ENCODE measurements around the gene NDST3. TPM values are rescaled to one million over a fixed set of nuclear protein-coding genes. Genes with fewer than 3 reads are reported as not detected.

The NDST3 gene
- total RNA-seq, 1 donor from 2014 or later = 0.09 TPM

DNA sequence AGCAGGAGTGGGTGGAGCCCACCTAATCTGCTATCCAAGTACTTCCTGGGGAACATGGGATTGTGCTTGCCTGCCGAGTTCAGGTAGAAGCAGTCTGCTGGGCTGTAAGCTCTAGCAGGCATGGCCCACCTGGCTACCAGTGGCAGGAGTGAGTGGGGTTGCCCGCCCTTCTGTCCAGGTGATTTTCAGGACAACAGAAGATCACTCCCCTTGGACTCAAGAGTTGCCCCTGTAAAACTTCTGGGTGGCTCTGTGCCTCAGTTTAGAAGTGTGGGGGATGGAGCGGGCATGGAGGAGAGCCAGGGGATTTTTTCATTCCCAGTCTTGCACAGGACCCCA lies 43.5 kb downstream of the NDST3 start:
- intact Hi-C loops (cut with micrococcal nuclease) = loop anchor here (1.0 to 2.0 kb wide), 2 partner anchors 147 to 193 kb away; no protein-coding TSS in a partner anchor

DNA sequence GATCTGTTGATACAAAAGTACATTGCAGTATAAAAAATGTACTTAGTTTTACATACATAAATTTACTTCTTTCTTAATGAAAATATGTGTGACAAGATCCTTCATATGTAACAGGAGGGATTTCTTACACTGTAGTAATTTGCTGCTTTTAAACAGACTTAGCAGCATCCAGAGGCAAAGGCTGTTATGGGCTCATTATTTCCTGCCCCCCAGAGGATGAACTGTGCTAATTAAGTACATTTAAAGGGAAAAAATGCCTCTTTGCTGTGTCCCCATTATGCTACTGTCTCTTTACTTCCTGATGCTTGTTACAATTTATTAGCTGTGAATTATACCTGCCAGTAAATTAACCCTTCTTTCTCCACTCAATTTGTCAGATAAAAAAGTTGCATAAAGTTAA lies 47.1 kb downstream of the NDST3 start:
- intact Hi-C loops (cut with micrococcal nuclease) = no loop called here

DNA sequence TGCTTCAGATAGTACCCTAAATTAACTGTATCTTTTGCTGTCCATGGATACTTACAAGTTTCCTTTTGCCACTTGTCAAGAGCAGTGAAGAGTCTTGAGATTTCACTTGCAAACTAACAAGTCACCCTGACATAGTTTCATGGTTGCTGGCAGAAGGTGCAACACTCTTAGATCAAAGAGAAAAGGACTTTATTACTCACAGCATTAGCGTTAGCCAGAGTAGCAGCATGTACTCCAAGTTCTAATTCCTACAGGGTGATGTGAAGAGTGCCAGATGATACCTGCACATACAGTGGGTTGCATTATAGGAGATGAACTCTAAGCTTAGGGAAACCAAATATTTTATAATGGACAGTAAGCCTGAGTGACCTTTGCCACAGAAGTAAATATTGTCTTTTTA lies 47.9 kb downstream of the NDST3 start:
- intact Hi-C loops (cut with micrococcal nuclease) = no loop called here

DNA sequence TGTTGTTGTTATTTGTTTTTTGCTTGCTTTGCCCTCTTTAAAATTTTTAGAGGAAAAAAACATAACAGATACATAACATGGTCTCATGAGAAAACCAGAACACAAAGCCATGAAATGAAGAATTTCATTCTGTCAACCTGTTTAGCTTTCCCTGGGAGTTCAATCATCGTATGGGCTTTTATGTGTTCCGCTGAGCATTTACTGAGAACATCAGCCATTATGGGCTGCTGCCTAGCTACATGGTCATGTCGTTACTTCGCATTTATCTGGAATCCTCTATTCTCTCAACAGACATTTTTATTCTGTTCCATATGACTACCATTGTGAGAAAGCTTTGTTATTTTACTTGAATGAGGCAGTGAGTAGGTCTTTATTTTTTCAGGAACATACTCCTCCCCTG lies 51.4 kb downstream of the NDST3 start:
- intact Hi-C loops (cut with micrococcal nuclease) = no loop called here

DNA sequence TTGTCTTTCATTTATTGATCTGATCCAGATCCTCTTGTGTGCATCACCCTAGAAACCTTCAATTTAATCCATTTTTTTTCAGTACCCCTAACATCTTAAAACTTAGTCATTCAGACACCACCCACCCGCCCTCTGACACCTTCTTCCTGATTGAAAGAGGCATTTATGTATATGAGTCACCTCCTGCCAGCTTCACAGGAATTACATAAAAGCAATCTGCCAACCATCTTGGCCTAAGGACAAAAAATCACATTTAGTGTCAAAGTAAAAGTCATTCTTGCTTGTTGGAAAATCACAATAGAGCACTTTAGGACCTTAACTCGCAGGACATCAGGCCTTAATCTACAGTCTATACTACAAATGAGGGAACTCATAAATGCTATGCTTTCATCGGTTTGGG lies 52.1 kb downstream of the NDST3 start:
- intact Hi-C loops (cut with micrococcal nuclease) = no loop called here

DNA sequence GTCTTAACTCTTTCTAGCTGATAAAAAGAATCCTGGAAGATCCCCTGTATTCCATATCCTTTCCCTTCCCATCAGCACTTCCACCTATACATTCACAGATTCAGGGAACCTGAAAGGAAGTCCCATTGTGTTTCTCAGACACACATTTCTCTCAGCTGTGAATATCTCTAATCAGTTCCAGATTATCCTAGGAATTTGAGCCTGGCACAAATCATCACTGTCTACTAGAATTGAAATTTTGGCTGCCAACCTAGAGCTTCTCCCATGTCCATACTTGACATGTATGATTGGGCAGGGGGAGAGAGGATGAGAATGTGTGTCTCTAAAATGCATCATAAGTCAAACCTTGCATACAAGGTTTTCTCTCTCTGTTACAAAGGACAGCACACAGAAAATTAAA lies 53.1 kb downstream of the NDST3 start:
- intact Hi-C loops (cut with micrococcal nuclease) = no loop called here

DNA sequence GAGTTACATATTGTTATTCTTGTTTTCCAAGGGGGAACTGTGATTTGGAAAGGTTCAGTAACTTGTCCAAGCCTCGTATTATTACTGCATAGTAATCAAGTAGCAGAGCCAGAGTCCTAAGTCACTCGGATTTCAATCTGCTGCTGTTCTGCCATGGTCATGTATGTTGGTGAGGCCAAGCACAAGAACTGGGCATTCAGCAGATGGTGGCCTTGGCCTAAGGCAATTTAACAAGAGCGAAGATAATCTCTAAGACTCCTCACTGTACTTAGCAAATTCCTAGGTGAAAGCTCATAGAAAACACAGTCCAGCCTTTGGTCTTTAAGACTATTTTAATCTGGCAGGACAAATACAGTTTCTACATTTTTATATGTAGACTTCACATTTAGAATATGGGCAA lies 64.8 kb downstream of the NDST3 start:
- intact Hi-C loops (cut with micrococcal nuclease) = no loop called here

DNA sequence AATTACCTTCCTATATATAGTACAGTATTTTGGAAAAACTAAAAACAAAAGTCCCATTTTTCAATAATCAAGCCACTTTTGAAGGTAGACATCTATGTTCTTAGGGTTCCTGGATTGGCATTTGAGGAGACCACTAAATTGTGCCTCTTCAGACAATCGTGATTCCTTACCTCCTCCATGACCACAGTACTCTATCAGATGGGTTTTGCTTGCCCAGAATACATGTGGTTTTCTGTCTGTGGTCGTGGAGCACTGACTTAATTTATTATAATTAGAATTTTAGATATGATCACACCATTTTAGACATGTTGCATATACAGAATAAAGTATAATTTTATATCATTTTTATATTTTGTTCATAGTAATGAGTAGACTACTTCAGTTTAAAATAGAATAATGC lies 67.9 kb downstream of the NDST3 start:
- intact Hi-C loops (cut with micrococcal nuclease) = no loop called here

DNA sequence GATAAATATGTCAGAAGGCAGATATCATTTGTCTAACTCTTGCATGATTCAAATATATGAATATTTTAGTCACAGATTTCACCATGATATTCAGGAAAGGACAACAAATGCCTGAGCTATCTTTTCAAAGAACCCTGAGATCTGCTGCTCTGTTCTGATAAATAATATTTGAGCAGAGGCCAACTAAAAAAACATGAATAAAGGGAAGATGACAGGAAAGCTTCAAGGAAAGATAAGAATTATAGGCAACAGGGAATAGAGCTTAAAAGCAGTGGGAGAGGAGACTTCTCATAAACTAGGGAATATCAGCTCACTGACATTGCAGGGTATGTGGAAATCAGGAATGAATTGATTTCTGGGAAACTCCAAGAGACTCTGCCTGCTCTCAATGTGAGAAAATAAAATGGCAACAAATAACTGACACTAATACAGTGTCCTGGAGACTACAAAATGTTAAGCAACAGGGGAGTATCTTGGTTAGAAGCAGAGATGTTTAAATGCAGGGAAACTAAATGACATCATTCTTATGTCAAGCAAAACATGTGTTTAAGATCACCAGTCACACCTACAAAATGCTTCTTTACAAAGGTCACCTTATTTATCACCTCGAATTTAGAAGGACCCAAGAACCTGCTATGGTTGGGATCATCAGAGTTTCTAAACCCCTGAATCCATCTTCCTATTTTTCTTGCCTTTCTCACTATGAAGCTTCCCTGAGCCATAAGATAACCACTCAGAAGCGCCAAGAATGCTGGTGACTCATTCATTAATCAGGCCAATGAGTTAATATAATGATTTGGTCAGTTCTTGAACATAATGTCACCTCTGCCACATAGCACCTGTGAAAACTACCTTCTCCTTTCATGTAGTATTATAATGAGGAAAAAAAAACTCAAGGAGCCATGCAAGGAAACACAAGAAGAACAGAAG lies 78.1 kb downstream of the NDST3 start:
- intact Hi-C loops (cut with micrococcal nuclease) = no loop called here

DNA sequence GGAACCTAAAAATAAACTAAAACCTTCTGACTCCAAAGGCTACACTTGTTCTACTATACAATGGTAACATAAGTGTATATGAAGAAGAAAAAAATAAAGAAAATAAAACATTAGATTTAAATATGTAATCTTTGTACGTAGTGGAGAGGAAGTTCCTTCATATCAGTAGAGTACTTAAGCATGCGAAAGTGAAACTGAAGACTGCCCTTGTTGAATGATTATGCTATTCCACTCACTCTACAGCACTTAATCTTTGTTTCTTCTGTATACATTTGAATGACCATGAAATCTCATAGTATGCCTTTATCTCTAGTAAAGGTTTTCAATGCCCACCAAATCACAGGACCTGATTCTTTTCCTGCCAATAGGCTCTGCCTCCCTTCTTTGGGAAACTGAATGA lies 78.9 kb downstream of the NDST3 start:
- intact Hi-C loops (cut with micrococcal nuclease) = no loop called here

DNA sequence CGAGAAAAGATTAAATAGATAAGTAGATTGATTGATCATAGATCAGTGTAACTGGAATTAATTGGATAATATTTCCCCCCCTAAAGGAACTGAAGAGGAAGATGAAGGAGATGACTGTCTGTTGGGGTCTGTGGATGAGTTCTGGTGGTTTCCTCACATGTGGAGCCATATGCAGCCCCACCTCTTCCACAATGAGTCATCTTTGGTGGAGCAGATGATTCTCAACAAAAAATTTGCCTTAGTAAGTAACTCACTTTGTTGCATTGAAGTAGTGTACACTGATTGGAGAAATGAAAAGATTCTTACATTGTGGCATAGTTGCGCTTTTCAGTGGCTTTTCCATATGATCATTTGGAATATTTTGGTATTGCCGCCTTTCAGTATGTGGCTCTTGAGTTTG lies 80.4 kb downstream of the NDST3 start:
- intact Hi-C loops (cut with micrococcal nuclease) = no loop called here

DNA sequence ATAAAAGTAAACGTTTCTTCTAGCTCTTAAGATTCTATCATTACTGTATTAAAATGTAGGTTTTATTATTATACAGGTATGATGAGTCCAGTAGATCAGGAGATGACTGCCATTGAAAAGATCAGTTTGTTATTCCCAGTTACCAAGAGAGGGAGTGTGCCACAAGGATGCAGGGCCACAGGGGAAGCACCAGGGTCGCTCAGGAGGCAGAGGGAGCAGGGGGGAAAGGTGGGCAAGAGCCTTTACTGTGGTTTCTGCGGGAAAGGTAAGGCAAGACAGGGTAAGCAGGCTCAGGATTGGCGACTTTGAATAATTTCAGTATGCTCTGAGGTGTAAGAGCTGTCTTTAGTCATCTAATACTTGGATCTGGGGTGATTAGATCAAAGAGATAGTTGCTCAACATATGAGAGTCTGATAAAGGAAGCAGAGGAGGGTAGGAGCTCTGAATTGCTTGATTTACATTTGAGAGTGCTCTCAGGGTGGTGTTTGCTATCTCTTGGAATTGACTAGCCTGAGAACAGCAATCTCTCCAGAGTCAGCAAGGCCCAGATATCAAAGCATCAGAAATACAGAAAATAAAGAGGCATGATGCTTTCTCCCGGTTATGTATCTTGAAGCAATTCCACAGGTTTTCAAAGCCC lies 86.0 kb downstream of the NDST3 start:
- intact Hi-C loops (cut with micrococcal nuclease) = no loop called here

DNA sequence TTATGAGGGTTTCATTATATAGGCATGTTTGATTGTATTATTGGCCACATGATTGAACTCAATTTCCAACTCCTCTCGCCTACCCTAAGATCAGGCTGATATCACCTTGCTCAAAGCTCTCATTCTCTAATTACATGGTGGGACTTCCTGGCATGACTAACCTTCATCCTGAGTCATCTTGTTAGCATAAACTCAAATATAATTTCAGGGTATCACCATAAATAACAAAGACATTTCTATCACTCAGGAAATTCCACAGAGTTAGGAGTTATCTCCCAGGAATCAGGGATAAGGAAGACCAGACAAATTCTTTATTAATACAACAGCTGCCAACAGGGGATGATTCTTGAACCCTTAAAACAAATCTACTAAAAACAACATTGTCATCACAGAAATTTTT lies 90.7 kb downstream of the NDST3 start:
- intact Hi-C loops (cut with micrococcal nuclease) = no loop called here

DNA sequence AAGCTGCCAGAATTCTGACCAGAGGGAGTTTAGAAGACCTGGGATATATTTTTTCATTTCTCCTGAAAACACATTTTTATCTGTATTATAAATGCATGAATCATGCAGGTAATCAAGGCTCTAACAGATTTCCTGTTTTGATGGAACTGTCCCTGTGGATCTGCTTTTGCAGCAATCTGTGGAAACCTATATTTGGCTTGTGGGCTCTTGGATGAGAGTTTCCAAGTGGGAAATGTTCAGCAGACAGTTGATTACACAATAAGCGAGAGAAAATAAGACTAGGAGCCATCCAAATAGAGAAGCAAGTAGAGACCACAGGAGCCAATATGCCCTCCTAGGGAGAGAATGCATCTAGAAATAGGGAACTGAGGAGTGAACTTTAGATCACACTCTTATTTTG lies 105.0 kb downstream of the NDST3 start:
- intact Hi-C loops (cut with micrococcal nuclease) = no loop called here

DNA sequence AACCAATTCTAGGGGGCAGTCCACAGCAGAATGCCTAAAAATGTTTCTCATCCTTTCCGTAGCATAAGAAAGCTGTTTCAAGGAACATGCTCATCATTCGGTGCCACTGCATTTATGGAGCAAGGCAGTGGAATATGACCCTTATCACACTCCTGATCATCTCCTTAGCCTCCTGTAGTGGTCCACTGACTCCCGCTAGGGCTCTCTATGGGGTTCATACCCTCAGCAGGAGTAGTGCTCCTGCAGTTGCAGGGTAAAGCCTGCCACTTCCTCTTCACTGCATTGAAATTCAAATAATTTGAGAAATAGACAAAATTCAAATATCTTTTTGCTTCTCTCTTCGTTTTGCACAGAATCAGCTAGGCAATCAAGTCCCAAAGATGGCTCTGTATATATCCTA lies 107.0 kb downstream of the NDST3 start:
- intact Hi-C loops (cut with micrococcal nuclease) = no loop called here

DNA sequence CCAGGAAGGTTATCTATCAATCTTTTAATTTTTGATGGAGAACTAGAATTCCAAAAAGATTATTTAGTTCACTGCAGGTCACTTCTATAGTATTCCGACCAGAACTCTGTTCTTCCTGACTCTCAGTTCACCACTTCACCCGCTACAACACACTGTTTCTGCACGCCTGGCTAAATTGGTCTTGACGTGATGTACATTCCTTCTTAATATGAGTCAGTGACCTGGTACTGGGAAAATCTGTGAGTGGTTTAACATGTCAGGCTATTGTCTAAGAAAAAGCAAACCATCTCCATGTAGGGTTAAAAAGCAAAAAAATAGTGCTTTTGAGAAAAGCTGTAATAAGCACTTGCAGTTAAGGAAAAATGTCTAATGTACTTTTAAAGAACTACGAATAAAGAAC lies 120.4 kb downstream of the NDST3 start:
- intact Hi-C loops (cut with micrococcal nuclease) = no loop called here

DNA sequence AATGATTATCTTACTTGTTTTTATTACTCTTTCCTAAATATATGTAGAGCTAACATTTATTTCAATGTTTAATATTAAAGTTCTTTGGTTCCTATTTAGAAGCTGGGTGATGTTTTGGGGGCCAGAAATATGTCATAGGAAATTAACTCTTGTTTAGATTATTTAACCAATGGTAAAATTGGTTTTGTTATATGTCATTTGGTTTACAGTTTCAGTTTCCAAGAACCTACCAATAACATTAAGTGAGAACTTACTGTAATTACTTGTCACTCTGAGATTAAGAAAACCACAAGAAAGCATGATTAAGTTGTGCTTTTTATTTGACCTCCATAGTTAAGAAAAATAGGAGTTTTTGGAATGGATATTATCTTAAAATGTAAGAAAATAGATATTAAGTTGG lies 121.2 kb downstream of the NDST3 start:
- intact Hi-C loops (cut with micrococcal nuclease) = no loop called here

DNA sequence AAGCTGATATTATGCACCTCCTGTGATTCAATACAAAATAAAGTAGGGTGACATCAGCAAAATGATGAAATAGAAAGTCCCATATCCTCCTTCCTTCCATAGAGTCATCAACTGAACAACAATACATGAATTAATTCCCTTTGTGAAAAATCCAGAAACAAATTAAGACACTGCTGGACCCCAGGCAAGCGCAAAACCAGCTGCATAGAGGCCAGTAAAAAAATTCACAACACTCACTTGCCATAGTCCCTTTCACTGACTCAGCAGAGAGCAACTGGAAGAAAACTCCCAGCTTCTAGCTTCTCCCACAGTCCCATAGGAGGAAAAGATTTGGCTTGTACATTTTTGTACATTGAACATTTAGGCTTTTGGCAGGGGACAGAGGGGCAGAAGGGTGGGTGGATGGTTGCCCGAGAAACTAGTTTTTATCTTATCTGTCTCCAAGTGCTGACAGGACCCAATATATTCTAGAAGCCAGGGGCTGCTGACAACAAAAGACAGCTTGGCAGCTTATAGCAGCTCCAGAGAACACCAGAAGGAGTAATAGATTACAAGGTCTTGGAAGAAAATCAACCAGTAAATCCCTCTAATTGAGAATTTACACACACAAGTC lies 124.6 kb downstream of the NDST3 start:
- intact Hi-C loops (cut with micrococcal nuclease) = no loop called here

DNA sequence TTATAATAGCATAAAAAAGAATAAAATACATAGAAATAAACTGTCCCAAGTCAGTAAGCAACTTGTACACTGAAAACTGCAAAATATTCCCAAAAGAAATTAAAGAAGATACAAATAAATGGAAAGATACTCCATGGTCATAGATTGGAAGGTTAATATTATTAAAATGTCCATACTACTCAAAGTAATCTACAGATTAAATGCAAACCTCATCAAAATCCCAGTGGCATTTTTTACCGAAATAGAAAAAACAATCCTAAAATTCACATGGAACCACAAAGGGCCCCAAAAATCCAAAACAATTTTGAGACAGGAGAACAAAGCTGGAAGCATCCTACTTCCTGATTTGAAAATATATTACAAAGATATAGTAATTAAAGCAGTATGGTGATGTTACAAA lies 133.0 kb downstream of the NDST3 start:
- intact Hi-C loops (cut with micrococcal nuclease) = no loop called here

DNA sequence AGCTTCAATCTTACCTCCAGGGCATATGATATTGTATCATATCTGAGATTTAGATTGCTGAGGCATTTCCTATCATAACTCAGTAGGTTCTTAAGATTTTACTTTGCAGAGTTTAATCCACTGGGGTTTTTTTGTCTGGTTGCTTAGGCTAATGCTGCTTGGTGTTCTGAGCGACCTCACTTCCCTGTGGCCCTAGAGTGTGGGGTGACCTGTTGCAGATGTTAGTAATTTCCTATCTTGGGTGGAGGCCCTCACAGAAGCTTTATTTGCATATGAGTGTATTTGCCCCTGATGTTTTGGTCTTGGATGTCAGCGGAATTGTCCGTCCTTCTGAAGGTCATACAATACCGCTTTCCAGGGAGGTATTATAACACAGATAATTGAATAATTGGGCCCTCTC lies 137.1 kb downstream of the NDST3 start:
- intact Hi-C loops (cut with micrococcal nuclease) = loop anchor here (5.0 kb wide), 1 partner anchor 51 kb away; no protein-coding TSS in a partner anchor

DNA sequence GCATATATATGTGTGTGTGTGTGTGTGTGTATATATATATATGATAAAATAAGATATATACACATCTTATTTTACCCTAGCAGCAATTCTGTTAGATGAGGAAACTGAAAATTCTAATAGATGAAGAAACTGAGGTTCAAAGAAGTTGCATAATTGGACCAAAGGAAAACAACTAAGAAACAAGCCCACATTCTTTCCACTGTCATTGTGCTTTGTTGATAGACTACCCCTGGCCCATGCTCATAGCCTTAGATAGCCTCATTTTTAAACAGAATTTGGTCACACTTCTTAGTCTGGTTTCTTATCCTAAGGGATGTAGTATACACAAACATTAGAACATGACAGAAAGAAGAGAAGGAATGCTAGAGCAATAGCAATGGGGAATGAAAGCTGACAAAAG lies 138.8 kb downstream of the NDST3 start:
- intact Hi-C loops (cut with micrococcal nuclease) = loop anchor here (5.0 kb wide), 1 partner anchor 49 kb away; no protein-coding TSS in a partner anchor

DNA sequence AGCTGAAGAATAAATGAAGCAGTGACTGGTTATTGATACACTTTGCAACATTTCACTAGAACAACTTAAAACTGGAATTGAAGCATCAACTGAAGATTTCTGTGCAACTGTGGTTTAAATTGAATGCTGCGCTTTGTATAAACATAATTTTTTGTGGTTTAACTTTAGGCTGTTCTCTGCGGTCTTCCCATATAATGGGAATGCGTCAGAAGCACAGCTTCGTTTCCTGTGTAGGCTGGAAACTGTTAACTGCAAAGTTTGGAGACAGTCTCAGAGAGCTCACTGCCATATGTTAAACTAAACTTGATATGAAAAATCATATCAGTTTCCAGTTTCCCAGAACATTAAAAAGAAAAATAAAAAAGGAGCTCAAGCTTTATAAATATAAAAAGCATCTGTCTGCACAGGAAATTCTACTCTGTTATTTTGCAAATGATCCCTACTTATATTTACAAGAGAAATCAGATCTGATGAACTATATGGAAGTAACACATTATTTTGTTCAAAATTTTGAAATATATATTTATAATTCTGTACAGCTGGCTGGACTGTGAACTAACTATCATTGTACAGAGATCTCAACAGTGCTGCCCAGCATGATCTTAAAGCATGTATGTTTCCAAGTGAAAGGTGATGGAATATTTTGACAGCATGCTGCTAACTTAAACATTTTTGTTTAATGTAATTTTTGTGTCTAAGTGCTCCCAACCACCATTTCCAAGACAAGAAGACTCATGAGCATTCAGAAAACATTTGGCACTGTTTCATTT lies 139.9 kb downstream of the NDST3 start:
- intact Hi-C loops (cut with micrococcal nuclease) = loop anchor here (5.0 kb wide), 1 partner anchor 48 kb away; no protein-coding TSS in a partner anchor
